Neuronal stem cell (in vitro differentiated cells): ENCODE data around the gene DHRS1.
"Not testable (repeated sequence)": the region's sequence is repeated elsewhere in the genome, so short reads cannot be mapped to it uniquely, and the experiment has no call there.

Experiments
- DNase-seq: peaks from one replicate; pipeline ENCODE4 v3.0.0-alpha.2; 2013; ENCODE audit warnings: low spot score
- H2AFZ ChIP-seq: one replicate; pipeline ENCODE4 v1.6.1; 2013; ENCODE audit warnings: mild to moderate bottlenecking, low read length, inconsistent platforms
- H2AK5ac ChIP-seq: 2 replicates; pipeline ENCODE4 v1.6.1; 2013; ENCODE audit warnings: low read depth, mild to moderate bottlenecking, inconsistent platforms, low read length, moderate library complexity, mixed read lengths
- H2BK120ac ChIP-seq: 2 replicates; pipeline ENCODE4 v1.6.1; 2013; ENCODE audit warnings: low read depth, mild to moderate bottlenecking, inconsistent platforms, low read length, moderate library complexity, mixed read lengths
- H2BK12ac ChIP-seq: one replicate; pipeline ENCODE4 v1.6.1; 2013; ENCODE audit warnings: low read length, inconsistent platforms
- H2BK15ac ChIP-seq: 2 replicates; pipeline ENCODE4 v1.6.1; 2013; ENCODE audit warnings: mild to moderate bottlenecking, low read length, inconsistent platforms, mixed read lengths
- H2BK5ac ChIP-seq: one replicate; pipeline ENCODE4 v1.6.1; 2013; ENCODE audit warnings: inconsistent platforms, mild to moderate bottlenecking, low read length, moderate library complexity
- H3K14ac ChIP-seq: one replicate; pipeline ENCODE4 v1.6.1; 2013; ENCODE audit warnings: low read length, inconsistent platforms
- H3K18ac ChIP-seq: 2 replicates; pipeline ENCODE4 v1.6.1; 2013; ENCODE audit warnings: low read length, inconsistent platforms
- H3K23ac ChIP-seq: 2 replicates; pipeline ENCODE4 v1.6.1; 2013; ENCODE audit warnings: low read depth, mild to moderate bottlenecking, mixed read lengths, low read length, inconsistent platforms; ENCODE audit not compliant: poor library complexity
- H3K27ac ChIP-seq: replicated peaks from 3 replicates; pipeline ENCODE4 v1.5.1; 2013; ENCODE audit warnings: low read length, inconsistent platforms
- H3K27me3 ChIP-seq, 3 experiments: 2 replicates each; pipeline ENCODE4 v1.6.1; 2013; ENCODE audit warnings: low read length in 3 of 3, mild to moderate bottlenecking in 2 of 3, inconsistent platforms in 1 of 3, low read depth in 1 of 3, mixed read lengths in 1 of 3, moderate library complexity in 1 of 3; ENCODE audit not compliant: control insufficient read depth in 3 of 3, insufficient read depth in 3 of 3
- H3K36me3 ChIP-seq, 2 donors: replicated peaks in 1 of 2; 2 replicates each; pipeline ENCODE4 v1.6.1; 2013; ENCODE audit warnings: low read length in 2 of 2; ENCODE audit not compliant: control insufficient read depth in 2 of 2, insufficient read depth in 2 of 2
- H3K4ac ChIP-seq: 2 replicates; pipeline ENCODE4 v1.6.1; 2013; ENCODE audit warnings: inconsistent platforms, mild to moderate bottlenecking, low read length, moderate library complexity
- H3K4me1 ChIP-seq, 2 donors: 1 replicate in 1 of 2; 2 replicates in 1 of 2; pipeline ENCODE4 v1.6.1; 2013; ENCODE audit warnings: low read length in 2 of 2, low read depth in 1 of 2; ENCODE audit not compliant: control insufficient read depth in 2 of 2, insufficient read depth in 1 of 2
- H3K4me2 ChIP-seq: one replicate; pipeline ENCODE4 v1.6.1; 2013; ENCODE audit warnings: mild to moderate bottlenecking, low read length, inconsistent platforms; ENCODE audit not compliant: insufficient read depth, poor library complexity, severe bottlenecking
- H3K4me3 ChIP-seq, 2 donors: 2 replicates each; pipeline ENCODE4 v1.5.1; 2013; ENCODE audit warnings: low read length in 2 of 2, mild to moderate bottlenecking in 2 of 2, inconsistent platforms in 1 of 2, moderate library complexity in 1 of 2
- H3K79me1 ChIP-seq: one replicate; pipeline ENCODE4 v1.6.1; 2013; ENCODE audit warnings: low read depth, mild to moderate bottlenecking, inconsistent platforms, low read length, moderate library complexity
- H3K9ac ChIP-seq: one replicate; pipeline ENCODE4 v1.6.1; 2013; ENCODE audit warnings: mild to moderate bottlenecking, low read depth, low read length, inconsistent platforms; ENCODE audit not compliant: poor library complexity
- H3K9me3 ChIP-seq, 2 donors: replicated peaks in 1 of 2; 2 replicates each; pipeline versions ENCODE3 to v1.6.1; 2013; ENCODE audit warnings: low read length in 2 of 2, mild to moderate bottlenecking in 2 of 2, inconsistent platforms in 1 of 2, low read depth in 1 of 2, mixed read lengths in 1 of 2, moderate library complexity in 1 of 2; ENCODE audit not compliant: control insufficient read depth in 2 of 2, insufficient read depth in 1 of 2
- H4K8ac ChIP-seq: one replicate; pipeline ENCODE4 v1.6.1; 2013; ENCODE audit warnings: low read depth, mild to moderate bottlenecking, inconsistent platforms, low read length, moderate library complexity
- H4K91ac ChIP-seq: one replicate; pipeline ENCODE4 v1.6.1; 2013; ENCODE audit warnings: low read length, low read depth, mild to moderate bottlenecking, inconsistent platforms; ENCODE audit not compliant: poor library complexity
- WGBS, 2 donors: extraction: QIAGEN DNeasy Blood & Tissue Kit; methylation state at CpG; one replicate each; pipeline ENCODE4 v1.1.7; 2013; ENCODE audit warnings: missing lambda C conversion rate in 2 of 2, mixed read lengths in 1 of 2; ENCODE audit not compliant: insufficient read length in 2 of 2, insufficient replicate concordance in 1 of 2; ENCODE audit errors: extremely low coverage in 2 of 2; 5-methylcytosine and 5-hydroxymethylcytosine counted together

Gene DHRS1

GRCh38 chr14:24330973-24331674, 31.5 kb upstream of the DHRS1 start:
- Histone ChIP-seq H2AK5ac (no peak overlapping the region), H3K36me3 (no peaks in the 10 kb centered on the region), H3K4me2 (no peak overlapping the region), H3K27ac (no peak overlapping the region), H2BK120ac (no peak overlapping the region), H2BK5ac (no peak overlapping the region), H3K79me1 (no peaks in the 10 kb centered on the region), H4K91ac (no peak overlapping the region), H3K4me3 (no peak overlapping the region), H2AFZ (no peak overlapping the region), H3K27me3 (peaks cover 17 to 75% (median 64%) of the 10 kb centered on the region in 3 experiments), H3K4ac (no peak overlapping the region), H4K8ac (no peak overlapping the region), H3K9me3 (no peaks in the 10 kb centered on the region), H3K14ac (no peak overlapping the region), H3K23ac (peak overlapping the region; percentile 92), H2BK15ac (peak overlapping the region; percentile 87), H3K18ac (peak overlapping the region; percentile 51), H2BK12ac (no peak overlapping the region), H3K4me1 (peaks cover 2 to 16% of the 10 kb centered on the region in 2 donors), H3K9ac (no peak overlapping the region)
- DNase-seq = no peak
- no CpG with 5 or more reads among the region's 10 CpGs for WGBS, 2 donors

GRCh38 chr14:24329736-24330135, 30.2 kb upstream of the DHRS1 start:
- no peaks in the 10 kb centered on the region for H3K79me1 ChIP-seq
- H3K4me2 ChIP-seq = no peak overlapping the region
- peaks cover 12 to 72% (median 50%) of the 10 kb centered on the region in 3 experiments for H3K27me3 ChIP-seq
- WGBS, 2 donors = no CpG with 5 or more reads among the region's 9 CpGs
- H3K4me3 ChIP-seq = peak overlapping the region in 1 of 2 donors; percentile 5
- no peaks in the 10 kb centered on the region for H3K9me3 ChIP-seq
- no peak overlapping the region for H3K4ac ChIP-seq
- H2BK120ac ChIP-seq = no peak overlapping the region
- H3K27ac ChIP-seq = no peak overlapping the region
- H3K14ac ChIP-seq = no peak overlapping the region
- H3K23ac ChIP-seq = peak overlapping the region; percentile 81
- no peak overlapping the region for H2AFZ ChIP-seq
- no peaks in the 10 kb centered on the region for H3K36me3 ChIP-seq
- DNase-seq = no peak
- H2BK15ac ChIP-seq = peak overlapping the region; percentile 35
- H3K18ac ChIP-seq = no peak overlapping the region
- no peak overlapping the region for H4K91ac ChIP-seq
- peak overlapping the region; percentile 23 for H2AK5ac ChIP-seq
- H3K4me1 ChIP-seq = peaks cover 2 to 15% of the 10 kb centered on the region in 2 donors
- no peak overlapping the region for H2BK12ac ChIP-seq
- no peak overlapping the region for H2BK5ac ChIP-seq
- peak overlapping the region; percentile 2 for H3K9ac ChIP-seq
- H4K8ac ChIP-seq = peak overlapping the region; percentile 19

- H2BK5ac ChIP-seq = no peak overlapping the region
- H2AK5ac ChIP-seq = no peak overlapping the region
- H3K27me3 ChIP-seq = peaks cover 7 to 67% (median 44%) of the 10 kb centered on the region in 3 experiments
- H3K36me3 ChIP-seq = no peaks in the 10 kb centered on the region
- H3K9me3 ChIP-seq = no peaks in the 10 kb centered on the region
- WGBS, 2 donors = no CpG with 5 or more reads among the region's 12 CpGs
- no peak overlapping the region for H3K9ac ChIP-seq
- no peak overlapping the region for H3K4ac ChIP-seq
- no peak overlapping the region for H3K27ac ChIP-seq
- DNase-seq = no peak
- H3K4me1 ChIP-seq = peaks cover 2 to 13% of the 10 kb centered on the region in 2 donors
- H3K18ac ChIP-seq = no peak overlapping the region
- H3K14ac ChIP-seq = no peak overlapping the region
- H3K4me2 ChIP-seq = no peak overlapping the region
- no peak overlapping the region for H4K91ac ChIP-seq
- peak overlapping the region; percentile 21 for H2AFZ ChIP-seq
- H3K79me1 ChIP-seq = no peaks in the 10 kb centered on the region
- H2BK120ac ChIP-seq = no peak overlapping the region
- H3K4me3 ChIP-seq = peak overlapping the region in 1 of 2 donors; percentile 35
- peak overlapping the region; percentile 5 for H2BK15ac ChIP-seq
- no peak overlapping the region for H4K8ac ChIP-seq
- H2BK12ac ChIP-seq = no peak overlapping the region
- no peak overlapping the region for H3K23ac ChIP-seq
These were observed 29.6 kb upstream of the DHRS1 start for GRCh38 chr14:24329073-24329663.

- no CpG with 5 or more reads among the region's 9 CpGs for WGBS, 2 donors
- not testable (repeated sequence) for H3K4ac ChIP-seq, H3K4me3 ChIP-seq, H3K4me1 ChIP-seq, H2BK5ac ChIP-seq, H2BK120ac ChIP-seq, H3K27ac ChIP-seq, H3K23ac ChIP-seq, H4K91ac ChIP-seq, H3K4me2 ChIP-seq, H2AK5ac ChIP-seq, H3K36me3 ChIP-seq, H2BK12ac ChIP-seq, H2BK15ac ChIP-seq, H4K8ac ChIP-seq, H3K14ac ChIP-seq, DNase-seq, H3K9me3 ChIP-seq, H3K9ac ChIP-seq, H2AFZ ChIP-seq, H3K79me1 ChIP-seq, H3K18ac ChIP-seq
- H3K27me3 ChIP-seq = peaks cover 0 to 67% (median 32%) of the 10 kb centered on the region in 3 experiments
These were observed 28.3 kb upstream of the DHRS1 start for GRCh38 chr14:24327914-24328313.
